Mesothelial cell of epicardium (in vitro differentiated cells): ENCODE measurements around the gene MROH7. TPM values are rescaled to one million over a fixed set of nuclear protein-coding genes. Genes with fewer than 3 reads are reported as not detected.

Experiments used
- DNase-seq, 2 experiments: peaks; one replicate each; pipeline ENCODE4 v3.0.0; 2021; ENCODE audit warnings: low spot score in 2 of 2; ENCODE audit not compliant: unreplicated experiment in 2 of 2
- H3K27ac Mint-ChIP-seq: 2 replicates; pipeline ENCODE4 v1.8.0; 2021; ENCODE audit warnings: mixed read lengths
- H3K27me3 Mint-ChIP-seq: 2 replicates; pipeline ENCODE4 v1.8.0; 2021; ENCODE audit warnings: low read depth, mixed read lengths
- H3K36me3 Mint-ChIP-seq: 2 replicates; pipeline ENCODE4 v1.8.0; 2021; ENCODE audit warnings: mixed read lengths
- H3K4me1 Mint-ChIP-seq: 2 replicates; pipeline ENCODE4 v1.8.0; 2021; ENCODE audit warnings: mixed read lengths
- H3K4me3 Mint-ChIP-seq: 2 replicates; pipeline ENCODE4 v1.8.0; 2021; ENCODE audit warnings: mild to moderate bottlenecking, moderate library complexity, mixed read lengths
- H3K9me3 Mint-ChIP-seq: 2 replicates; pipeline ENCODE4 v1.8.0; 2021; ENCODE audit warnings: mixed read lengths
- total RNA-seq: library from RNA; stranded (reverse); gene quantifications from 3 replicates; pipeline ENCODE4 v1.2.1, GENCODE V29; 2021
- TF ChIP-seq, protein P1 (sequence below): fragments of 200-600 bp; sonication (generic); IDR thresholded peaks from one replicate; pipeline ENCODE4 v1.5.0; 2021; ENCODE audit warnings: antibody characterized with exemption; ENCODE audit not compliant: unreplicated experiment

MROH7 gene
- total RNA-seq, 1 donor from 2014 or later = 4.3 TPM

DNA sequence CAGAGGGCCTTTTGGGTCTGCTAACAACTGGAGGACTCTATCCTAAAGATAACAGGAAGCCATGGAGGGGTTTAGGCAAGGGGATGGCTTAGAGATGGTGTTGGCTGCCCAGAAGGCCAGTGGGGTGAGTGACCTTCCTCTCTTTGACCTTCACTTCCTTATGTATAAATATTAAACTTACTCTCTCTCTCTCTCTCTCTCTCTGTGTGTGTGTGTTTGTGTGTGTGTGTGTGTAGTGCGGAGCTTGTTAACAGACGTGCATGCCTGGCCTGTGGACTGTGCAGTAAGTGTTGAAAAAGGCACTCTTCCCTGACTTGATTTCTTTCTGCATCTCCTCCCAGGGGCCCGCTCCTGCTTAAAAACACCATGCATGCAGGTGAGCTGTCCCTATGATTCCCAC, 10.0 kb downstream of the MROH7 start:
- Mint-ChIP-seq H3K36me3 (no peaks in the 10 kb centered on the region), H3K4me1 (no peaks in the 10 kb centered on the region), H3K27me3 (peaks cover 14% of the 10 kb centered on the region), H3K27ac (no peak overlapping the region), H3K9me3 (no peaks in the 10 kb centered on the region), H3K4me3 (no peak overlapping the region)
- TF ChIP-seq, protein P1, sequence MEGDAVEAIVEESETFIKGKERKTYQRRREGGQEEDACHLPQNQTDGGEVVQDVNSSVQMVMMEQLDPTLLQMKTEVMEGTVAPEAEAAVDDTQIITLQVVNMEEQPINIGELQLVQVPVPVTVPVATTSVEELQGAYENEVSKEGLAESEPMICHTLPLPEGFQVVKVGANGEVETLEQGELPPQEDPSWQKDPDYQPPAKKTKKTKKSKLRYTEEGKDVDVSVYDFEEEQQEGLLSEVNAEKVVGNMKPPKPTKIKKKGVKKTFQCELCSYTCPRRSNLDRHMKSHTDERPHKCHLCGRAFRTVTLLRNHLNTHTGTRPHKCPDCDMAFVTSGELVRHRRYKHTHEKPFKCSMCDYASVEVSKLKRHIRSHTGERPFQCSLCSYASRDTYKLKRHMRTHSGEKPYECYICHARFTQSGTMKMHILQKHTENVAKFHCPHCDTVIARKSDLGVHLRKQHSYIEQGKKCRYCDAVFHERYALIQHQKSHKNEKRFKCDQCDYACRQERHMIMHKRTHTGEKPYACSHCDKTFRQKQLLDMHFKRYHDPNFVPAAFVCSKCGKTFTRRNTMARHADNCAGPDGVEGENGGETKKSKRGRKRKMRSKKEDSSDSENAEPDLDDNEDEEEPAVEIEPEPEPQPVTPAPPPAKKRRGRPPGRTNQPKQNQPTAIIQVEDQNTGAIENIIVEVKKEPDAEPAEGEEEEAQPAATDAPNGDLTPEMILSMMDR = no peak
- no peak for DNase-seq

DNA sequence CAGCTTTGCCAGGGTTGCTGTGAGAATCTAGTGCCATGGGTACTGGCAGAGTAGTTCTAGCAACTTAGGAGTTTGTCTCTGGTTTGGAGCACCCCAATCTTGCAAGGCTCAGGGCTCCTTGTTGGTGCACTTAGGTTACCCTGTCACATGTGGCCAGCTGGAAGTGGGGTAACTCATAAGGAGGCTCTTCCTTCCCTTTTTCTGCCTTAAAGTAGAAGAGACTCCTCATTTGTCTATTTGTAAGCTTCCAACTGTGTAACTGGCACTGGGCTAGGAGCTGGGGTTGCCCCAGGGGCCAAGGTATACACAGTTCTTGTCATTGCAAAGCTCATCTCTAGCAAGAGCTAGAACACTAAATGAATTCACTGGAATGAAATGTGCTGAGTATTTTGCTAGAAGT, 10.6 kb downstream of the MROH7 start:
- Mint-ChIP-seq H3K27ac (no peak overlapping the region), H3K27me3 (peaks cover 12% of the 10 kb centered on the region), H3K36me3 (no peaks in the 10 kb centered on the region)

DNA sequence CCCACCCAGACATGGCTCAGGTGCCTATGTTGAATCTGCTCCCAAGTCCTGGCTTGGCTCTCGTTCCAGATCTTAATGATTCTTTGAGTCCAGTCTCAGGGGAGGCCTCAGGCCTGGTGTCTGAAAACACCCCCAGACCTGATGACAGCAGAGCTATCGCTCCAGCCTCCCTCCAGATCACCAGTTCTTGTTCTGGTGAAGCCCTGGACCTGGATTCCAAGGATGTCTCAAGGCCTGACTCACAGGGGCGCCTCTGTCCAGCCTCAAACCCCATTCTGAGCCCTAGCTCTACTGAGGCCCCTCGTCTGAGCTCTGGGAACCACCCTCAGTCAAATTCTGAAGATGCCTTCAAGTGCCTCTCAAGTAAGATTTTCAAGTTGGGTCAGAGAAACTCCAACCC, 11.4 kb downstream of the MROH7 start:
- Mint-ChIP-seq H3K27ac (no peak overlapping the region), H3K36me3 (peaks cover 2% of the 10 kb centered on the region), H3K4me3 (no peak overlapping the region), H3K27me3 (peaks cover 12% of the 10 kb centered on the region), H3K4me1 (no peaks in the 10 kb centered on the region), H3K9me3 (peaks cover 3% of the 10 kb centered on the region)
- TF ChIP-seq, protein P1 = no peak
- no peak for DNase-seq

More for the DNA sequence above, 10.6 kb downstream of the MROH7 start:
- TF ChIP-seq, protein P1 = no peak
- no peak for DNase-seq
- H3K4me1 Mint-ChIP-seq = no peaks in the 10 kb centered on the region
- H3K9me3 Mint-ChIP-seq = no peaks in the 10 kb centered on the region
- no peak overlapping the region for H3K4me3 Mint-ChIP-seq

DNA sequence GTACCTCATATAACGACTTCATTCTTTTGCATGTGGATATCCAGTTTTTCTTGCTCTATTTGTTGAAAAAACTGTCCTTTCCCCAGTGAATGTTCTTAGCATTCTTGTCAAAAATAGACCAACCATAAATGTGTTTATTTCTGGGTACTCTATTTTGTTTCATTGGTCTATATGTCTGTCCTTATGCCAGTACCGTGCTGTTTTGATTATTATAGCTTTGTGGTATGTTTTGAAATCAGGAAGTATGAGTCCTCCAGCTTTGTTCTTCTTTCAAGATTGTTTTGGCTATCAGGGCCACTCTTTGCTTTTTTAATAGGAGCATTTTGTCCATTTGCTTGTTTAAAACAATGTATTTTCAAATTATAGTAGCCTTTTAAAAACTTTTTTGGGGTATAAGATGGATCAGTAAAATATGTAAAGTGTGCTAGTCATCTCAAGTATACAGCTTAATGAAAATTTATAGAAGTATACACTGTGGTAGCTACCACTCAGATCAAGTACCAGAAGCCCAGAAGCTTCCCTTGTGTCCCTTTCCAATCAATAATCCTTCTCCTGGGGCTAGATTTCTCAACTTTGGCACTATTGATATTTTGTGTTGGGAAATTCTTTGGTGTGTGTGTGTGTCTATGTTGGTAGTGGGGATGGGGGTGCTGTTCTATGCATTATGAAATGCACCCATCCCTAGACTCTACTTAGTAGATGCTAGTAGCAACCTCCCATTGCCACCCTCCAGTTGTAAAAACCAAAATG, 16.8 kb downstream of the MROH7 start:
- Mint-ChIP-seq H3K4me3 (no peak overlapping the region), H3K9me3 (peaks cover 15% of the 10 kb centered on the region), H3K36me3 (peaks cover 7% of the 10 kb centered on the region), H3K27me3 (no peaks in the 10 kb centered on the region), H3K4me1 (no peaks in the 10 kb centered on the region), H3K27ac (no peak overlapping the region)
- DNase-seq = no peak
- TF ChIP-seq, protein P1 = no peak

DNA sequence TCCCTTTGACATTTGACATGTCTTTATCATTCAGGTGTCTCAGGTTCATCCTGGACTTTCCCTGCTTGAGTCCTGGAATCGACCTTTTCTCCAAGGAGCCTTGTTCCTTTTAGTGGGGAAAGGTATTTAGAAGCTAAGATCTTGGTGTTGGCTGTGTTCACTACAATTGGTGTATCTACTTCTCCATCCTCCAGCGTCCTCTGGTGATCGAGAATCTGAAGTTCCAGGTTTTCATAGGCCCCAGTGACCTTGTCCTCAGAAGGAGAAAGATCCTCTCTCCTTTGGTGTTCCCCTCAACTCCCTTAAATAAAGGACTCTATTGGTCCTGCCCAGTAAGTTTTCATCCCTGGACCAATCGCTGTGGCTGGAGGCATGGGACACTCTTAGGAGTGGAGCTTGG, 22.1 kb downstream of the MROH7 start:
- H3K27me3 Mint-ChIP-seq = peaks cover 2% of the 10 kb centered on the region
- H3K4me3 Mint-ChIP-seq = no peak overlapping the region
- no peaks in the 10 kb centered on the region for H3K4me1 Mint-ChIP-seq
- TF ChIP-seq, protein P1 = no peak
- H3K27ac Mint-ChIP-seq = no peak overlapping the region
- no peak for DNase-seq
- peaks cover 2% of the 10 kb centered on the region for H3K36me3 Mint-ChIP-seq
- H3K9me3 Mint-ChIP-seq = peaks cover 8% of the 10 kb centered on the region
